Activated naive CD8-positive, alpha-beta T cell treated with anti-CD3 and anti-CD28 coated beads, Interleukin-2, amount 50 U/mL, for 24 hours (primary cell): Measurements from ENCODE around the gene EMILIN1.

Experiments used
- ATAC-seq: fragments of 150-1000 bp; cut with Tn5 transposase; one replicate; pipeline ENCODE4 v1.10.0; 2021
- DNase-seq: peaks from one replicate; pipeline ENCODE4 v3.0.0; 2021
- H3K27ac Mint-ChIP-seq: one replicate; pipeline ENCODE4 v1.8.0; 2021; ENCODE audit warnings: mild to moderate bottlenecking, mixed read lengths
- H3K27me3 Mint-ChIP-seq: one replicate; pipeline ENCODE4 v1.8.0; 2021; ENCODE audit warnings: mixed read lengths
- H3K36me3 Mint-ChIP-seq: one replicate; pipeline ENCODE4 v1.8.0; 2021; ENCODE audit warnings: low read depth, mixed read lengths
- H3K4me1 Mint-ChIP-seq: one replicate; pipeline ENCODE4 v1.8.0; 2021; ENCODE audit warnings: mixed read lengths
- H3K4me3 Mint-ChIP-seq: one replicate; pipeline ENCODE4 v1.8.0; 2021; ENCODE audit warnings: mild to moderate bottlenecking, moderate library complexity, mixed read lengths
- H3K9me3 Mint-ChIP-seq: one replicate; pipeline ENCODE4 v1.8.0; 2021; ENCODE audit warnings: mixed read lengths

The EMILIN1 gene

DNA sequence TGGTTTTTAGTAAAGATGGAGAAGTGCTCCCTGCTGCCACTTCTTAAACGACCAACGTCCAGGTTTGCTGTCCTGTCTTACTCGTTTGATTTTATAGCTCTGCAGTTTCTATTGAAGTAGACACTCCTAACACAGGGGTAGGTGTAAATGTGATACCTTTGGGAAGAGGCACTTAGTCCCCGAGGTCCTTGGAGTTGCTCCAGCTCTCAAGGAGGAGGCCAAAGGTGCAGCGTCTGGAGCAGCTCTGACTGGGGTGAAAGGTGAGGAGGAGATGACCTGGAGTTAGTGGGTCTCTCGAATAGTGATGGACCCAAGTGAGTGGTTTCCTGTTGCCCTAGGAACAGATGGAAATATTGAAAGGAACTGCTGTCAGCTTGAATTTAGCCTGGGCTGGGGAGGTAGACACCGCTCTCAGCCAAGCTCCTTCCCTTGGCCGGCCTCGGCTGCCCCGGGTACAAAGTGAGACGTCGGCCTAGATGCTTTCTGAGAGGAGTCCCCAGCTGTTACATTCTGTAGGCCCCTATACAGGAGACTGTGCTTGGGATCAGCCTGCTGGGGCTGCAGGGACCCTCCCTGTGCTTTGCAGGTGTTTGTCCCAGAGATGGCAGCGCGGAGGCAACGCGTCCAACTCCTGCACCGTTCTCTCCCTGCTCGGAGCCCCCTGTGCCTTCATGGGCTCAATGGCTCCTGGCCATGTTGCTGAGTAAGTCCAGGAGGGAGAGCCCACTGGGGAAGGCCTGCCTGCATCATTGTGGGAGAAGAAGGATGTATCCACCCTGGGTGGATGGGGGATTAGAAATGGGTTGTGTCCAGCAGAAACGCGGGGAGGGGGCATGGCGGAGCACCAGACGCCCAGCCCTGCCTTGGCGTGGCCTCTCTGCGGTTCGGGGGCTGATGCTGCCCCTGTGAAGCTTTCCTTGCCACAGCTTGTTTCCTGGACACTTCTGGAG lies 13.6 kb downstream of the EMILIN1 start:
- DNase-seq, result no peak
- Mint-ChIP-seq H3K9me3 (no peaks in the 10 kb centered on the region), H3K4me3 (no peak overlapping the region), H3K36me3 (no peaks in the 10 kb centered on the region), H3K27ac (no peak overlapping the region), H3K4me1 (peaks cover 18% of the 10 kb centered on the region), H3K27me3 (no peaks in the 10 kb centered on the region)
- ATAC-seq, result no peak

DNA sequence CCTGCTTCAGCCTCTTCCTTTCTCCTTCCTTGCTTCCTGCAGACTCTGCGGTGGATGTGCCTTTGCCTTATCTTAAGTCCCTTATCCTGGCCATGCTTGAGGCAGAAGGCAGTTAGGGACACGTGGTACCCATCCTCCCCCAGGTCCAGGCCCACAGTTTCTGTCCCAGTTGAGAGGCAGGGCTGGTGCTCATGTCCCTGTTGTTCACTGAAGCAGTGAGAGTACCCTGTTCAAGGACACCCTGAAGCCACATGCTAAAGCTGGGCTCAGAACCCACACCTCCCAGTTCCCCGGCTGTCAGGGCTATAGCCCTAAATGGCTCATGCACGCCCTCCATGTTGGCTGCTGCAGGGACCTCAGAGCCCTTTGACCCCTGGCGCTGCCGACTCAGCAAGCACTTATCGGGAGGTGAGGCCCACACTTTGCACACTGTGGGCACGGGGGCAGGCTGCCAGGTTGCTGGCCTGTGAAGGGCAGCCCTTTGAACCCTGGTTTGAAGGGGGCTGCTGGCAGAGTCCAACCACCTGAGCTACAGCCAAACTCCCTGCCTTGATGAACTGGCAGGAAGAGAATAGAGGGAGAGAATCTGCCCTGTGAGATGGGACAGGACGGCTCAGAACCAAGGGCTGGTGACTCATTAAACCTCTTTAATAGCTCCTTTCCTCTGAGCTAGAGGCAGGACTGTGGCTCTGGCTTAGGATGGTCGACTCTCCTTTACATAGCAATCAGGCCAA lies 14.4 kb downstream of the EMILIN1 start:
- peaks cover 11% of the 10 kb centered on the region for H3K4me1 Mint-ChIP-seq
- H3K27me3 Mint-ChIP-seq, result no peaks in the 10 kb centered on the region
- ATAC-seq, result no peak
- no peak for DNase-seq
- H3K4me3 Mint-ChIP-seq, result no peak overlapping the region
- H3K27ac Mint-ChIP-seq, result no peak overlapping the region
- no peaks in the 10 kb centered on the region for H3K36me3 Mint-ChIP-seq
- no peaks in the 10 kb centered on the region for H3K9me3 Mint-ChIP-seq

DNA sequence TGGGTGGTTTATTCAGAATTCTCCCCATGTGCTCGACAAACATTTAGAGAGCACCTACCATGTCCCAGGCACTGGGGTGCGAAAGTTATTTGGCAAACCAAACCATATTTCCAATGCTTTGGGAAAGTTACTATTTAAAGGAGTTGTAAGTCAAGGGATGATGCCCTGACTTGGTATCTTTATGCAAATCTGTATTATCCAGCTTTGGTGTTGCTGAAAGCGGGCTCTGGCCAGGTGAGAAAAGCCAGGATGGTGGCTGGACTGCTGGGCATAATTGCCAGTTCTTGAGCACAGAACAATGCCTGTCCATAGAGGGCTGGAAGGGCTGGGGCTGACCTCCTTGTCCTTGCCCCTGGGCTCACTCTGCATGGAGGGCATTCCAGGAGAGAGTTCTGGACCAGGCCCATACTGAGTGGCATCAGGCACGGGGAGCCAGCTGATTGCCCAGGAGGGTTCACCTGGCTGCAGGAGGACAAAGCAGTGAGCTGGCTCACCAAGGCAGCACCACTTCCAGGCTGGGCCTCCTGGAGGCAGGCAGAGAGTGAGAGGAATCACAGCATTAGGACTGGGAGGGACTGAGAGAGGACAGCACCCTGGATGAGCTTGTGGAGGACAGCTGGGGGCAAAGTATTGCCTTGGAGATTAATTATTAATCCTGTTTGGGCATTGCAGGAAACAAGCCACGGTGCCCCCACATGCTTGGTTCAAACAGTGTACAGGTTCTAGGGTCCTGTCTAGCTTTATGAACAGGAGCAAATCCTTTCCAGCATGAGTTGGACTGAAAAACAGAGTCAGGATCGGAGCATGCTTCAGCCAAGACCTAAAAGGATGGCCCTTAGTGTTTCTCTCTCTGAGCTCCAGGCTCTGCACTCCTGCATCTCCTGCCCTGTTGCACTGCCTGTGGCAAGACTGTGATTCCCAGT lies 15.3 kb downstream of the EMILIN1 start:
- H3K36me3 Mint-ChIP-seq, result no peaks in the 10 kb centered on the region
- H3K9me3 Mint-ChIP-seq, result no peaks in the 10 kb centered on the region
- H3K4me3 Mint-ChIP-seq, result no peak overlapping the region
- no peak overlapping the region for H3K27ac Mint-ChIP-seq
- no peak for DNase-seq
- H3K4me1 Mint-ChIP-seq, result peaks cover 10% of the 10 kb centered on the region
- H3K27me3 Mint-ChIP-seq, result no peaks in the 10 kb centered on the region
- ATAC-seq, result no peak

DNA sequence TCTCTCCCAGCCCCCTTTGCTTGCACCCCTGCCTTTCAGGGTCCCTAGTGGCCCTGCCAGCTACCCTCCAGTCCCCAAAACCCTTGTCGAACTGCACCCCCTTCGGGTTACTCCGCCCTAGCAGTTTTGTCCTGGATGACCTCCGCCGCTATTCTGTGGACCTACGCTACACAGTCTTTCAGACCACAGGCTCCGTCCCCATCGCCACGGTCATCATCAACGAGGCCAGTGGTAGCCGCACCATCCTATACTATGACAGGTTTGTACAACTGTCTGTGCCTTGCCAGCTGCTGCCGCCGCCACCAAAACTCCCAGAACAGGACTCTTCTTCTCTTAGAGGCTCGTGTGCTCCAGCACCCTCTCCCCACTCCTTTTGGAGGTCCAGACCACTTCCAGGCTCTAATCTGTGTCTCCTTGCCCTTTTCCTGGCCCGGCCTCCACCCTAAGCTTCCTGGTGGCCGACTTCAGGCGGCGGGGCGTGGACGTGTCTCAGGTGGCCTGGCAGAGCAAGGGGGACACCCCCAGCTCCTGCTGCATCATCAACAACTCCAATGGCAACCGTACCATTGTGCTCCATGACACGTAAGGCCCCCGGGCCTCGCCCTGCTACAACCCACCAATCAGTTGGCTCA lies 16.1 kb downstream of the EMILIN1 start:
- ATAC-seq (no peak), DNase-seq (no peak)
- Mint-ChIP-seq H3K4me3 (no peak overlapping the region), H3K36me3 (no peaks in the 10 kb centered on the region), H3K27me3 (no peaks in the 10 kb centered on the region), H3K9me3 (no peaks in the 10 kb centered on the region), H3K4me1 (peaks cover 10% of the 10 kb centered on the region), H3K27ac (no peak overlapping the region)

GRCh38 chr2:27095427-27095744 lies 17.0 kb downstream of the EMILIN1 start:
- no peak for DNase-seq
- Mint-ChIP-seq H3K27me3 (no peaks in the 10 kb centered on the region), H3K27ac (no peak overlapping the region), H3K9me3 (no peaks in the 10 kb centered on the region), H3K4me3 (no peak overlapping the region), H3K4me1 (peaks cover 10% of the 10 kb centered on the region), H3K36me3 (no peaks in the 10 kb centered on the region)
- ATAC-seq, result no peak

- Mint-ChIP-seq H3K9me3 (no peaks in the 10 kb centered on the region), H3K4me3 (peak overlapping the region; percentile 29), H3K27ac (peak overlapping the region; percentile 42), H3K4me1 (peaks cover 10% of the 10 kb centered on the region), H3K27me3 (no peaks in the 10 kb centered on the region), H3K36me3 (no peaks in the 10 kb centered on the region)
- DNase-seq (peak; percentile 43), ATAC-seq (peak; percentile 63)
Observed at GRCh38 chr2:27095745-27096651, 17.6 kb downstream of the EMILIN1 start.

- no peak overlapping the region for H3K4me3 Mint-ChIP-seq
- no peak for ATAC-seq
- no peak for DNase-seq
- H3K4me1 Mint-ChIP-seq, result peaks cover 10% of the 10 kb centered on the region
- H3K27ac Mint-ChIP-seq, result peak overlapping the region; percentile 42
- H3K27me3 Mint-ChIP-seq, result no peaks in the 10 kb centered on the region
- no peaks in the 10 kb centered on the region for H3K9me3 Mint-ChIP-seq
- no peaks in the 10 kb centered on the region for H3K36me3 Mint-ChIP-seq
Observed at GRCh38 chr2:27096748-27097297, 18.4 kb downstream of the EMILIN1 start.

DNA sequence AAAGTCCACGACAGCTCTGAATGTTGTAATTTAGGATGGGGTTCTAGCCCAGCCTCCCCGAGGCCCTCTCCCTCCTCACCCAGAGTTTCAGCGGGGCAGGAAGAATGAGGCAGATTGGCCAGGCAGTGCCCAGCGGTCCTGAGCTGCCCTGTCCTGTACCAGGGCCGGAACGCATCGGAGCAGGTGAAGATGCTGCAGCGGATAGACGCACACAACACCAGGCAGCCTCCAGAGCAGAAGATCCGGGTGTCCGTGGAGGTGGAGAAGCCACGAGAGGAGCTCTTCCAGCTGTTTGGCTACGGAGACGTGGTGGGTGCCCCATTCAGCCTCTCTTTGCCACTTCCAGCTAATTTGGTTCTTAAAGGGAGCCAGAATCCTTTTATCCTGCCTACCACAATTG lies 18.9 kb downstream of the EMILIN1 start:
- no peak overlapping the region for H3K4me3 Mint-ChIP-seq
- H3K4me1 Mint-ChIP-seq, result peaks cover 10% of the 10 kb centered on the region
- no peaks in the 10 kb centered on the region for H3K9me3 Mint-ChIP-seq
- H3K36me3 Mint-ChIP-seq, result no peaks in the 10 kb centered on the region
- ATAC-seq (no peak), DNase-seq (no peak)
- H3K27me3 Mint-ChIP-seq, result no peaks in the 10 kb centered on the region
- H3K27ac Mint-ChIP-seq, result no peak overlapping the region

DNA sequence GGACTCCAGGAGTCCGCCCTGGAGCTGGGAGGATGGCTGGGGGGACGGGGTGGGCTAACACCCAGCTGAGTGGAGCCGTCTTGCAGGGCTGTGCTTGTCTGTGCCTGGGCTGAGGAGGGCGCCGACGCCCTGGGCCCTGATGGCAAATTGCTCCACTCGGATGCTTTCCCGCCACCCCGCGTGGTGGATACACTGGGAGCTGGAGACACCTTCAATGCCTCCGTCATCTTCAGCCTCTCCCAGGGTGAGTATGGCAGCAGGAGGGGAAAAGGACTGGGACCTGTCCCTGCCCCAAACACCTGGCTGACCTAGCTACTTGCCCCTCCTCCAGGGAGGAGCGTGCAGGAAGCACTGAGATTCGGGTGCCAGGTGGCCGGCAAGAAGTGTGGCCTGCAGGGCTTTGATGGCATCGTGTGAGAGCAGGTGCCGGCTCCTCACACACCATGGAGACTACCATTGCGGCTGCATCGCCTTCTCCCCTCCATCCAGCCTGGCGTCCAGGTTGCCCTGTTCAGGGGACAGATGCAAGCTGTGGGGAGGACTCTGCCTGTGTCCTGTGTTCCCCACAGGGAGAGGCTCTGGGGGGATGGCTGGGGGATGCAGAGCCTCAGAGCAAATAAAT lies 21.0 kb downstream of the EMILIN1 start:
- Mint-ChIP-seq H3K4me3 (no peak overlapping the region), H3K27me3 (peaks cover 2% of the 10 kb centered on the region), H3K4me1 (peaks cover 10% of the 10 kb centered on the region), H3K27ac (no peak overlapping the region), H3K36me3 (no peaks in the 10 kb centered on the region), H3K9me3 (no peaks in the 10 kb centered on the region)
- DNase-seq (no peak), ATAC-seq (no peak)

DNA sequence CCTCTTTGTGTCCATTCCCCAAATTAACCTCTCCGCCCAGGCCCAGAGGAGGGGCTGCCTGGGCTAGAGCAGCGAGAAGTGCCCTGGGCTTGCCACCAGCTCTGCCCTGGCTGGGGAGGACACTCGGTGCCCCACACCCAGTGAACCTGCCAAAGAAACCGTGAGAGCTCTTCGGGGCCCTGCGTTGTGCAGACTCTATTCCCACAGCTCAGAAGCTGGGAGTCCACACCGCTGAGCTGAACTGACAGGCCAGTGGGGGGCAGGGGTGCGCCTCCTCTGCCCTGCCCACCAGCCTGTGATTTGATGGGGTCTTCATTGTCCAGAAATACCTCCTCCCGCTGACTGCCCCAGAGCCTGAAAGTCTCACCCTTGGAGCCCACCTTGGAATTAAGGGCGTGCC lies 21.6 kb downstream of the EMILIN1 start:
- Mint-ChIP-seq H3K4me1 (peaks cover 10% of the 10 kb centered on the region), H3K27me3 (peaks cover 2% of the 10 kb centered on the region), H3K36me3 (no peaks in the 10 kb centered on the region), H3K9me3 (no peaks in the 10 kb centered on the region), H3K27ac (no peak overlapping the region), H3K4me3 (no peak overlapping the region)
- ATAC-seq, result no peak
- no peak for DNase-seq

DNA sequence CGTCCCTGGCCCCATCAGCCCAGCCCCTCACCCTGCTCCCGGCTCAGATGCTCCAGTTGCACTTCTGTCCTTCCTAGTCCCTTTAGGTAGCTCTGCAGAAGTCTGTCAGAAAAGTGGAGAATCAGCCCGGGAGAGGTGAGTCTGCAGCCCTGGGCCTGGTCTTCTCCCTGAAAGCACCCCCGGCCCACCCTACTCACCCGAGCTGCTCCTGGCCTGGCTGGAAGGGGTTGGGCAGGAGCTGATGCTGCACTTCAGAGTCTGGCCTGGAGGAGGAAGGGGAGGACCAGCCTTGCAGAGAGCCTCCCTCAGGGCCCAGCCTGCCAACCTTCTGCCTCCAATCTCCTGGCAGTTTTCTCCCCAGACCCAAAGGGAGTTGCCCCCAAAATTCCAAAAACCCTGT lies 23.9 kb downstream of the EMILIN1 start:
- H3K36me3 Mint-ChIP-seq, result no peaks in the 10 kb centered on the region
- H3K9me3 Mint-ChIP-seq, result no peaks in the 10 kb centered on the region
- H3K27ac Mint-ChIP-seq, result no peak overlapping the region
- H3K4me1 Mint-ChIP-seq, result no peaks in the 10 kb centered on the region
- H3K4me3 Mint-ChIP-seq, result no peak overlapping the region
- DNase-seq (no peak), ATAC-seq (no peak)
- H3K27me3 Mint-ChIP-seq, result peaks cover 4% of the 10 kb centered on the region

DNA sequence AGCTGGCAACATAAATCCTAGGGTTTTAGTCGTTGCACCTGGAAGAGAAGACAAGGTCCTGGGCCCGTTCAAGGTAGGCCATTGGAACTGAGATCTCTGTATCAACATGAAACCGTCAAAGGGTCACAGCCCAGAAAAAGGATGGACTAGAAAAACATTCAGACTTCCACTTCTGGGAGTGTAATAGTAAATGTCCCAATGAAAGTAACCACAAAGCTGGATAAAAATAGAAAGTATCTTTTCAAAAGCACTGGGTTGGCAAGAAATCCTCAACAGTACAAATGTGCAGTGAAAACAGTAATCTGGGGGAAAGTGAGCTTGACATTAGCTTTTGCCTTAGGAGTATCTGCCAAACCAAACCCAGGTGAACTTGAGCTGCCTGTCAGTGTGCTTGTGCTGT lies 27.6 kb downstream of the EMILIN1 start:
- Mint-ChIP-seq H3K36me3 (no peaks in the 10 kb centered on the region), H3K4me3 (no peak overlapping the region), H3K27ac (no peak overlapping the region), H3K9me3 (no peaks in the 10 kb centered on the region), H3K4me1 (no peaks in the 10 kb centered on the region), H3K27me3 (peaks cover 6% of the 10 kb centered on the region)
- ATAC-seq, result no peak
- no peak for DNase-seq

DNA sequence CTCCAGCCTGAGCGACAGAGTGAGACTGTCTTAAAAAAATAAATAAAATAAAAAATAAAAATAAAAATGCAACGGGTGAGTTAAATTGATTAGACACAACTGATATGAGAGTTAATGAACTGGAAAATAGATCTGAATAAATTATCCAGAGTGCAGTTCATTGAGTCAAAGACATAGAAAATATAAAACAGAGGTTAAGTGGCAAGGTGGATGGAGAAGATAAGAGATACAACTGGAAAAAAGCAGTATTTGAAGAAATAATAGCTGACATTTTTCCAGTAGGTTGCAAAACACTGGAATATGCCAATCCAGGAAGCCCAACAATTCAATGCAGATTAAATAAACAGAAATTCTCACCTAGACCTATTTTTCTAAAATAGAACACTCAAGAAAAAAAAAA lies 29.8 kb downstream of the EMILIN1 start:
- ATAC-seq (no peak), DNase-seq (no peak)
- Mint-ChIP-seq H3K4me1 (no peaks in the 10 kb centered on the region), H3K36me3 (no peaks in the 10 kb centered on the region), H3K9me3 (no peaks in the 10 kb centered on the region), H3K27ac (no peak overlapping the region), H3K4me3 (no peak overlapping the region), H3K27me3 (peaks cover 6% of the 10 kb centered on the region)
